Superior temporal gyrus (tissue), 1 donor: ENCODE results near the gene LCN2.

Source experiments
- DNase-seq: peaks from one replicate; pipeline ENCODE4 v3.0.0-alpha.2; 2016; ENCODE audit errors: extremely low spot score

Gene LCN2

DNA sequence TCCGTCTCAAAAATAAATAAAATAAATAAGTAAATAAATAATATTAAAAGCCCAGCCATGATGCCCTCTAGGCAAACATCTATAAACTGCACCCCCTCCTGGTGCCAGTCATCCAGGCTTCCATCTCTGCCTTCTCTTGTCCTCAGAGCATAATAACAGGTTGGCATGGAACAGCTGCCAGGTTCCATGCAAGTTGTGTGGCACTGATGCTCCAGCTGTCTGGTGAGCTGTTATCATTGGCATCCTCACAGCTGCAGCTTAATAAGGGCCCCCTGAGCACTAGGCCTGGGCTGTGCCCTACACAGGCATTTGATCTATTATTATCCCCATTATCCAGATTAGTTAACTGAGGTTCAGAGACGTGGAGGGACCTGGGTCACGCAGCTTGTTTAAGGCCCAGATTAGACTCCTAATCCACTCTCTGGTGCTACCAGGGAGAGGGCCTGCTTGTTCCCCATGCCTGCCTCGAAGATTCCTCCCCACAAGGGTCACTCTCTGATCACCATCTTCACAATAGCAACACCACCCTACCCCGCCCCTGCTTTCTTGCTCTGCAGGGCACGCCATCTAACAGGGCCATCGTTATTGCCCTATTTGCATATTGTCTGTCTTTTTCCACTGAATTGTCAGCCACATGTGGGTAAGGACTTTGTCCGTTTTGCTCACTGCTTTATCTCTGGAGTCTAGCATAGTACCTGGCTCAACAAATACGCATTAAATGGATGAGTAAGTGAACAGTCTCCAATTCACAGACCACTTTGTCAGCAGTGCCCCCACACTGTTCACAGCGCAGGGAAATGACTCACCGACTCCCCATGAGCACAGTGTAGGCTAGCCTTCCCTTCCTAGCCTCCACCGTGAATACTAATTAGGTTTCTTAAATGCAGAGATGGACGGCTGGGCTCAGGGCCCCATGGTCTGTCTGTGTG is 52.5 kb downstream of the LCN2 start:
- no peak for DNase-seq

DNA sequence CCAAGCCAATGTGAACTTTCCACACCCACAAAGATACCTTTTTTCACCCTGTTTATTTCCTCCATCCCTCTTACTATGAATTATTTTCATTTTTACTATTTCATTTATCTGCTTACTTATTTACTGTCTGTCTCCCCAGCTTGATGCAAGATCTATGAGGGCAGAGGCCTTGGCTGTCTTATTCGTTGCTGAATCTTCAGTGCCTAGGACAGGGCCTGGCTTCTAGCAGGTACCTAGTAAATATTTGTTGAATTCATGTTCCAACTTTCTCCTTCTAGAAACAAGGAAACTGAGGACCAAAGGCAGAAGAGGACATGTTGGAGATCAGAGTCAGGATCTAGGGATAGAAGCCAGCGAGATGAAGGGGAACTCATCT is 53.4 kb downstream of the LCN2 start:
- no peak for DNase-seq
